Adrenal gland (tissue), 12 donors: ENCODE results near the gene MLYCD. TPM values are rescaled to one million over a fixed set of nuclear protein-coding genes. Genes with fewer than 3 reads are reported as not detected.

Experiments
- DNase-seq, 7 donors: peaks; one replicate each; pipeline ENCODE4 v3.0.0-alpha.2; 2019 to 2020
- H3K27ac ChIP-seq, 5 donors: fragments of 200-600 bp; sonication (generic) in 4 of 5; 1 replicate in 3 of 5; 2 replicates in 2 of 5; pipeline versions ENCODE4 v1.5.1 to v1.8.0; 2016 to 2020; ENCODE audit warnings: mild to moderate bottlenecking in 1 of 5
- H3K27me3 ChIP-seq: fragments of 200-600 bp; 2 replicates; pipeline ENCODE4 v1.8.0; 2021
- H3K36me3 ChIP-seq, 2 donors: fragments of 200-600 bp; replicated peaks in 1 of 2; 1 replicate in 1 of 2; 2 replicates in 1 of 2; pipeline versions ENCODE4 v1.5.1 to v1.8.0; 2018 to 2022
- H3K4me1 ChIP-seq, 2 donors: fragments of 200-600 bp; replicated peaks in 1 of 2; 1 replicate in 1 of 2; 2 replicates in 1 of 2; pipeline versions ENCODE4 v1.5.1 to v1.8.0; 2018 to 2021
- H3K4me3 ChIP-seq, 4 donors: fragments of 200-600 bp; sonication (generic) in 3 of 4; one replicate each; pipeline ENCODE4 v1.5.1; 2016 to 2018
- H3K9me3 ChIP-seq, 3 donors: fragments of 200-600 bp; sonication (generic) in 1 of 3; replicated peaks in 1 of 3; 1 replicate in 2 of 3; 2 replicates in 1 of 3; pipeline versions ENCODE4 v1.5.1 to v1.8.0; 2016 to 2021
- CTCF ChIP-seq, 6 experiments: fragments of 450-650 bp in 4 of 6; fragments of 200-600 bp in 2 of 6; sonication (generic) in 1 of 6; IDR thresholded peaks; 1 replicate in 5 of 6; 2 replicates in 1 of 6; pipeline versions ENCODE4 v1.5.1 to v1.8.0; 2016 to 2021; ENCODE audit warnings: antibody characterized with exemption in 6 of 6, mild to moderate bottlenecking in 2 of 6, moderate library complexity in 1 of 6
- POLR2A ChIP-seq, 2 donors: fragments of 450-650 bp; IDR thresholded peaks; one replicate each; pipeline ENCODE4 v1.6.1; 2017; ENCODE audit warnings: antibody characterized with exemption in 2 of 2, mild to moderate bottlenecking in 2 of 2, moderate library complexity in 1 of 2
- WGBS, 4 donors: extraction: QIAGEN DNeasy Blood & Tissue Kit in 2 of 4; methylation state at CpG; one replicate each; pipeline versions ENCODE4 v1.1.5 to v1.1.7; 2013 to 2017; 5-methylcytosine and 5-hydroxymethylcytosine counted together
- intact Hi-C, 2 donors: fragments of 100-400 bp; cut with DNase I; formaldehyde crosslinking; loops; one replicate each; pipeline versions ENCODE4 v1.14.1 to v1.15.0; 2022 to 2023
- polyA plus RNA-seq, 3 donors: library from polyadenylated mRNA; stranded (reverse); fragments of 200-250 nt in 2 of 3; fragments of 350-450 nt in 1 of 3; fragmentation: Illumina TruSeq in 1 of 3; extraction: RNeasy Lipid Tissue Mini Kit (QIAGEN cat#74804) in 1 of 3; gene quantifications; one replicate each; pipeline ENCODE4 v1.2.3, GENCODE V29; 2013 to 2014
- total RNA-seq, 9 donors: library from RNA; depleted of rRNA in 4 of 9; stranded (reverse); fragments of >200 nt in 4 of 9; fragments of 120-200 nt in 1 of 9; fragmentation: NEBNext Ultra II Directional in 1 of 9; extraction: Animal tissue kit (Norgen Biotek cat#: 25700) in 1 of 9; gene quantifications; one replicate each; pipeline versions ENCODE4 v1.1.0 to v1.2.4, GENCODE V29; 2013 to 2023
- donor health status: healthy with polysubstance abuse.
- donor health status: Bipolar disorder and iron deficiency.
- donor health status: DM: yes; HTN: yes; CAD: no.
- donor health status: DM: no; HTN: no; CAD: no.
- donor health status: DM: no; HTN: no; CAD: no.
- donor health status: DM: yes; HTN: yes; CAD: no.

Gene MLYCD
- total and polyA plus RNA-seq, 12 donors = 3.9 to 16.6 (median 10.2) TPM

- DNase-seq = no peak
- Histone ChIP-seq H3K27ac (no peak overlapping the region), H3K9me3 (no peaks in the 10 kb centered on the region), H3K27me3 (no peaks in the 10 kb centered on the region), H3K4me1 (no peaks in the 10 kb centered on the region), H3K4me3 (no peak overlapping the region), H3K36me3 (no peaks in the 10 kb centered on the region)
- WGBS, 4 donors = 81 to 91% (median 90%) methylated on average over 4 of the region's 4 CpGs
- TF ChIP-seq CTCF (IDR thresholded peaks at IDR 0.05) (no peak), POLR2A (IDR thresholded peaks at IDR 0.05) (no peak)
- intact Hi-C loops = no loop called here
Measured at GRCh38 chr16:83851473-83851872, 47.4 kb upstream of the MLYCD start.

- Histone ChIP-seq H3K36me3 (no peaks in the 10 kb centered on the region), H3K4me1 (no peaks in the 10 kb centered on the region), H3K27me3 (no peaks in the 10 kb centered on the region), H3K9me3 (no peaks in the 10 kb centered on the region), H3K27ac (no peak overlapping the region), H3K4me3 (no peak overlapping the region)
- TF ChIP-seq POLR2A (IDR thresholded peaks at IDR 0.05) = no peak
- no peak for TF ChIP-seq CTCF (IDR thresholded peaks at IDR 0.05)
- WGBS, 4 donors = 84 to 88% (median 86%) methylated on average over 11 of the region's 11 CpGs
- intact Hi-C loops = no loop called here
- no peak for DNase-seq
Measured at GRCh38 chr16:83852774-83853173, 46.1 kb upstream of the MLYCD start.

DNA sequence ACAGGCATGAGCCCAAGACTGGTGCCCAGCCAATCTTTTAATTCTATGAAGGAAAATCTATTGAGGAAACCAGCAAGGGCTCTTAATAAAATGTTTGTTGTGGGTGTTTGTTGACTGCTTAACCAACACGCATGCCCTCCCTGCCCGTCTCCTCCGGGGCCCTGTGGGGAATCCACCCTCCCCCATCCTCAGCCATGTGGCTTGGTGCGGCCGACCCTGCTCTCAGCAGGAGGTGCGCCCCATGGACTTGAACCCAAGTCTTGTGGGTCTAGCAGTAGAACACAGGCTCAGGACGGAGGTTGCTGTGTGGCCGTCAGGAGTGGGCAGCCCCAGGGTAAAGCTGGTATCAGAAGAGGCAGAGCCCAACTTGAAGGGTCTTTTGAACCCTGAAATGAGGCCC lies 45.1 kb upstream of the MLYCD start:
- Histone ChIP-seq H3K4me1 (no peaks in the 10 kb centered on the region), H3K36me3 (no peaks in the 10 kb centered on the region), H3K9me3 (no peaks in the 10 kb centered on the region), H3K4me3 (no peak overlapping the region), H3K27me3 (no peaks in the 10 kb centered on the region), H3K27ac (no peak overlapping the region)
- intact Hi-C loops = no loop called here
- WGBS, 4 donors = 88 to 94% (median 91%) methylated on average over 5 to 8 of the region's 8 CpGs
- no peak for TF ChIP-seq CTCF (IDR thresholded peaks at IDR 0.05)
- TF ChIP-seq POLR2A (IDR thresholded peaks at IDR 0.05) = no peak
- no peak for DNase-seq

DNA sequence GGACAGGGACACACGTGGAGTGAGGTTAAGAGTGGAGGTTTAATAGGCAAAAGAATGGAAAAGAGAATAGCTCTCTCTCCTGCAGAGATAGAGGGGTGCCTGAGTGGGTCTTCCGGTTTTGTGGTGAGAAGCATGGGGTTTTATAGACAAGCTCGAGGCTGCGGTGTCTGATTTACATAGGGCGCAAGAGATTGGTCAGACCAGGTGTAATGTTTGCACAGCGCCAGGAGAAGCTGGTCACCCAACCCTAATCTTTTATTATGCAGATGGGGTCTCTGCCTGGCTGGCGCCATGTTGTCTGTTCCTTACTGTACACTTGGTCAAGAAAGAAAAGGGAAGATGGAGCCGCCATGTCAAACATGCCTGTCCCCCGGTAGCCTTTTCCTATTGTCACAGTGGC lies 44.5 kb upstream of the MLYCD start:
- TF ChIP-seq POLR2A (IDR thresholded peaks at IDR 0.05) (no peak), CTCF (IDR thresholded peaks at IDR 0.05) (no peak)
- Histone ChIP-seq H3K4me1 (no peaks in the 10 kb centered on the region), H3K9me3 (no peaks in the 10 kb centered on the region), H3K36me3 (no peaks in the 10 kb centered on the region), H3K4me3 (no peak overlapping the region), H3K27ac (no peak overlapping the region), H3K27me3 (no peaks in the 10 kb centered on the region)
- no peak for DNase-seq
- WGBS, 4 donors = 65 to 86% (median 80%) methylated on average over 9 of the region's 9 CpGs
- intact Hi-C loops = no loop called here
